ENCODE results near the gene GRAMD4. TPM values are rescaled to one million over a fixed set of nuclear protein-coding genes. Genes with fewer than 3 reads are reported as not detected.

Gene GRAMD4
- polyA plus RNA-seq, 1 of the 3 experiments (the other 2 are of a cell fraction) = 15.5 TPM

GRCh38 chr22:46657996-46658947 is 38.1 kb downstream of the GRAMD4 start:
- peaks cover 0 to 47% of the 10 kb centered on the region in 2 experiments; a peak in 2 of 4 replicates for H3K4me1 ChIP-seq (ENCODE audit: control insufficient read depth in 1 of 2, insufficient read depth in 2 of 2, low read depth in 1 of 2, low read length in 1 of 2)
- H3K79me2 ChIP-seq (ENCODE audit: insufficient read depth) = no peaks in the 10 kb centered on the region
- H3K9ac ChIP-seq = no peak overlapping the region
- TF ChIP-seq EP300 (IDR thresholded peaks at IDR 0.05; ENCODE audit: borderline replicate concordance in 1 of 2, low read depth in 1 of 2, low read length in 1 of 2) = no peak
- no peak for TF ChIP-seq RAD21 (IDR thresholded peaks at IDR 0.05; ENCODE audit: low read length)
- no peak for TF ChIP-seq RXRA (IDR thresholded peaks at IDR 0.05; ENCODE audit: borderline replicate concordance, low read depth)
- no peak for TF ChIP-seq MXI1 (IDR thresholded peaks at IDR 0.05; ENCODE audit: low read depth, low read length)
- no peak for TF ChIP-seq RCOR1 (IDR thresholded peaks at IDR 0.05; ENCODE audit: low read length)
- no peak for TF ChIP-seq JUND (IDR thresholded peaks at IDR 0.05)
- no peak for TF ChIP-seq CHD2 (IDR thresholded peaks at IDR 0.05; ENCODE audit: low read length, partially characterized antibody)
- no peak for TF ChIP-seq USF2 (IDR thresholded peaks at IDR 0.05; ENCODE audit: borderline replicate concordance, low read depth, low read length)
- TF ChIP-seq REST (IDR thresholded peaks at IDR 0.05; ENCODE audit: low read depth, low read length) = no peak
- POLR2A ChIA-PET = no interaction called here
- no peak for DNase-seq
- H3K27ac ChIP-seq (ENCODE audit: low read depth in 2 of 2, low read length in 1 of 2) = no peak overlapping the region
- no peak overlapping the region for H3K4me3 ChIP-seq (ENCODE audit: low read depth in 2 of 2, low read length in 1 of 2)
- no peaks in the 10 kb centered on the region for H3K36me3 ChIP-seq (replicated peaks in 1 of 2; ENCODE audit: control insufficient read depth in 1 of 2, insufficient read depth in 2 of 2, low read length in 1 of 2)
- peaks cover 5% of the 10 kb centered on the region; the same call in 1 of the 2 replicates for H4K20me1 ChIP-seq (ENCODE audit: insufficient read depth)
- CTCF ChIA-PET = interaction anchor here (1.1 to 4.2 kb wide), 3 partner anchors 14 to 95 kb away, joined by 3 to 20 read pairs (median 3); no protein-coding TSS in a partner anchor
- 96% methylated on average over 23 of the region's 37 CpGs for WGBS (ENCODE audit: low lambda C conversion rate)
- H3K9me2 ChIP-seq = no peaks in the 10 kb centered on the region
- no peak overlapping the region for H3K4me2 ChIP-seq
- no peaks in the 10 kb centered on the region for H3K27me3 ChIP-seq (ENCODE audit: insufficient read depth)
- H3F3A ChIP-seq (replicated peaks; ENCODE audit: insufficient read depth) = no peaks in the 10 kb centered on the region
- H3K9me3 ChIP-seq = no peaks in the 10 kb centered on the region
- no peak overlapping the region for H2AFZ ChIP-seq (ENCODE audit: low read depth)

Measured in SK-N-SH (cell line).